Stimulated activated CD8-positive, alpha-beta memory T cell treated with anti-CD3 and anti-CD28 coated beads, Interleukin-4, amount 100 ng/mL, for 48 hours (primary cell): ENCODE measurements around the gene AUTS2.

Experiments
- DNase-seq: peaks from one replicate; pipeline ENCODE4 v3.0.0-alpha.2; 2020

AUTS2 gene

DNA sequence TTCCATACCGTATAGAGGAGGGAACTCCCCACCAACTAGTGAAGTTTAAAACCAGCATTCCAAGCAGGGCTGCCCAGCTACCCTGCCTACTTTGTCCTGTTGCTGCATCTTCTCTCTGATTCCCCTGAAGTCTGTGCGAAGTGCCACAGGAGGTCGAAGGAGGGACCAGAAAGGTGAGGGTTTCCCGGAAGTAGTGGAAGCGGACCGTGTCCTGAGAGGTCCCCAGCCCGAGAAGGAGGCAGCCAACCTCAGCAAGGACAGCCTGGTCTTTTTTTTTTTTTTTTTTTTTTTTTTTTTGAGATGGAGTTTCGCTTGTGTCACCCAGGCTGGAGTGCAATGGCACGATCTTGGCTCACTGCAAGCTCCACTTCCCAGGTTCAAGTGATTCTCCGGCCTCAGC, 861.8 kb downstream of the AUTS2 start:
- DNase-seq = no peak

GRCh38 chr7:70460562-70460961, 862.3 kb downstream of the AUTS2 start:
- no peak for DNase-seq

- DNase-seq = no peak
These were observed 865.2 kb downstream of the AUTS2 start for GRCh38 chr7:70463352-70463938.

DNA sequence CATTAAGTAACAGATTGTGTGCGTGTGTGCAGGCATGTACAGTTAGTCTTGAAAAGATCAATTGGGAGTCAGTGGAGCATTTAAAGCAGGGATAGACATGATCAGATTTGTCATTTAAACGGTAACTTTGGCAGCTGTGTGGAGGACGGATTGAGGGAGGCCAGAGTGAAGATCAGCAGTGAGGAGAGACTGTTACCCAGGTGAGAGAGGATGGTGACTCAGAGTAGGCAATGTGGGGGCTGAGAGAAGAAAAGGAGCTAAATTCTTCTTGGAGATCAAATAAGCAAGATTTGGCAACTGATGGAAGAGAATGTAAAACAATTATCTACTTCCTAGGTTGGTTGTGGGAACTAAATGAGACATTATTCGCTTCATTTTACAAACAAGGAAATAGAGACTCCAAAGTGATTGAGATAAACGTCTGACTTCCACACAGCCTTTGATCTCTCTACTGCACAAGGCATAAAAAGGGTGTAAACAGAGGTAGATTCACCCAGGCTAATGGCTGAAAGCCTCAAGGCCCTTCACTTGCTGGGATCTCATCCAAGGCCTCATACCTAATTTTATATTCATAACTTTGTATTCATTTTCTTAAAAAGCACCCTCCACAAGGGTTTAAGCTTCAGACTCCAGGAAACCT, 868.6 kb downstream of the AUTS2 start:
- no peak for DNase-seq

GRCh38 chr7:70470746-70471145, 872.5 kb downstream of the AUTS2 start:
- no peak for DNase-seq

DNA sequence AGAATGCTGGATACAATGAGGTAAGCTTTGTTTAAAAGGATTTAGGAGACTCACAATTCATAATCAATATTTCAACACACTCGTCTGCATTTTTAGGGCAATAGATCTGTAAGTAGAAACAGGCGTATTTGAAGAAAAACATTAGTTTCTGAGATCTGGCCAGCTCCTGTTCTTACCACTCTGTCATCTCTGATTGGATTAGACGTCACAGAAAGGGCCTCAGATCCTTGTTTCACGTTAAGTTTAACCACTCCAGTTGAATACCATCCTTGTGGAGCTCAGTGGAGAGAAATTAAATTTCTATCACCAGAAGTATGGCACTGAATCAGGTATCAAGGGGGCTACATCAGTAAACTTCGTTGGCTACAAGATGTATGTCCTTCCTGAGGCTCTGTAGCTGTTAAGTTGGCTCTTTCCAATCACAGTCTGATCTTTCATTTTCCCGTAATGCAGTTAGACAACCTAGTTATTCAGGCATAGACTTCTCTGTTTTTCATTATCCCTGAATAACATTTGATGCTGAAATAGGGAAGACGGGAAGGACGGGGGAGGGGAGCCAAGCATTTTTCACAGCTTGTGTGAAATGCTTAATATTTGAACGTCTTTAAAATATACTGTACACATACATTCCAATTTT, 874.4 kb downstream of the AUTS2 start:
- no peak for DNase-seq

GRCh38 chr7:70474639-70475234, 876.5 kb downstream of the AUTS2 start:
- no peak for DNase-seq

- DNase-seq = no peak
These were observed 879.0 kb downstream of the AUTS2 start for GRCh38 chr7:70477036-70478010.

- no peak for DNase-seq
These were observed 881.1 kb downstream of the AUTS2 start for GRCh38 chr7:70479153-70480021.

- DNase-seq = no peak
These were observed 882.8 kb downstream of the AUTS2 start for GRCh38 chr7:70480927-70481569.

DNA sequence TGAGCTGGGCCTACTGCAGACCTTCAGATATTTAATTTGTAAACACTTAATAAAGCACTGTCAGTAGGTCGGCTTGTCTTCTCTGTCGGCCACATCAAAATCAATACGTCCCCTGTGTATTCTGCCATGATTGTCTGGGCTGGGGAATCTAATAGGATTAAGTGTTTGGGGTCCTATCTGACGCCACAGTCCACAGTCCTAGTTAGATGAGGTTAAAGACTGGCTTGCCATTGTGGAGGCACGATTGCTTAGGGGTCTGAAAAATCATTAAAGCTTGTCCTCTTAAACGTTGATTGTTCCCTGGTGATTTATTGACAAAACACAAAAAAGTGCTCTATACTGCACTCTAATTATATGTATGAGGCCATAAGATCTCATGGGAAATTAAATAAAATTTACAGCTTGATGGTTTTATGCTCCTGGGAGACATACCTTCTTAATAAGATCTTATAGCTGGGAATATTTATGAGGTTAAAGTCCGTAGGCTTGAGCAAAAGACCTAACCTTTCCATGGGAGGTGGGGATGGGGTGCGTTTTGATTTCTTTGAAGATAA, 883.4 kb downstream of the AUTS2 start:
- DNase-seq = no peak

- no peak for DNase-seq
These were observed 886.0 kb downstream of the AUTS2 start for GRCh38 chr7:70484255-70484654.

GRCh38 chr7:70486977-70487376, 888.7 kb downstream of the AUTS2 start:
- no peak for DNase-seq

DNA sequence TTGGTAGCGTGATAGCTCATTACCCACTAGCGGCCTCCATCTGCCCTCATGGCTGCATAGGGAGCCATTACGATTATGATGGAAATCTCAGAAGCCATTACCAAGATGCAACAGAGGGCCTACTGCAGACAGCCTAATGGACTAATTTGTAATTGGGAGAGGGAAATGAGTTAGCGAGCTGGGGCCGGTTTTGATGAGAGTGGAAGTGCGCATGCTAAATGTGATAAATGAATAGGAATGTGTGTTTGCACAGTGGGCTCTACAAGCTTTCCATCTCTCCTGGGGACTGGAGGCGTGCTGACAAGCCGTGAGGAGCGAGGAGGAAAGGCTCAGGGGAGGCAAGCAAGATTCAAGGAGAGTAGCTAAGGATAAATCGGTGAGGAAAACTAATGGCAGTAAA, 889.2 kb downstream of the AUTS2 start:
- no peak for DNase-seq

GRCh38 chr7:70487886-70488285, 889.6 kb downstream of the AUTS2 start:
- no peak for DNase-seq

- DNase-seq = no peak
These were observed 891.5 kb downstream of the AUTS2 start for GRCh38 chr7:70489813-70490212.

- no peak for DNase-seq
These were observed 894.4 kb downstream of the AUTS2 start for GRCh38 chr7:70492625-70493024.

- no peak for DNase-seq
These were observed 896.2 kb downstream of the AUTS2 start for GRCh38 chr7:70494225-70495032.

- DNase-seq = no peak
These were observed 896.7 kb downstream of the AUTS2 start for GRCh38 chr7:70495033-70495376.

DNA sequence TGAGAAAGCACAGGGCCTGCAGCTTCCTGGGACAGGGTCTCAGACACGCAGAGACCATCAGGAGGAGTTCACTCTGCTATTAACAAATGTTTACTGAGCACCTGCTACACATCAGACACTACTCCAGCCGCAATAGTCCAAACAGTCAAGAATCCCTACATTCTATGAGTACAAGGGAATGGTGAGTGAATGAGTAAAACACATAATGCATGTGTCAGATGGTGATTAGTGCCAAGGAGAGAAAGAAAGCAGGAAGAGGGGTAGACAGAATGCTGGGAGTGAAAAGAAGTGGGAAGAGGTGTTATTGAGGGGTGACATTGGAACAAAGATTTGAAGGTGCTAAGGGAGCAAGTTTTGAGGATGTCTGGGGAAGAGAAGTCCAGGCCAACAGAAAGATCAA, 899.5 kb downstream of the AUTS2 start:
- DNase-seq = no peak
